B cell (primary cell): ENCODE measurements around the gene MYO10.

ENCODE experiments used
- CTCF ChIP-seq: fragments of 200-600 bp; IDR thresholded peaks from one replicate; pipeline ENCODE4 v1.8.0; 2022; ENCODE audit warnings: antibody characterized with exemption, mild to moderate bottlenecking
- EZH2 ChIP-seq: IDR thresholded peaks from 2 replicates; pipeline ENCODE4 v1.6.1; 2012; ENCODE audit warnings: borderline replicate concordance, low read depth, mild to moderate bottlenecking, moderate library complexity, low read length; ENCODE audit not compliant: insufficient read depth, poor library complexity, severe bottlenecking

- TF ChIP-seq CTCF (no peak), EZH2 (no peak)
Observed at GRCh38 chr5:16981700-16982099, 45.6 kb upstream of the MYO10 start.
